ENCODE results near the gene CPEB4.

DNA sequence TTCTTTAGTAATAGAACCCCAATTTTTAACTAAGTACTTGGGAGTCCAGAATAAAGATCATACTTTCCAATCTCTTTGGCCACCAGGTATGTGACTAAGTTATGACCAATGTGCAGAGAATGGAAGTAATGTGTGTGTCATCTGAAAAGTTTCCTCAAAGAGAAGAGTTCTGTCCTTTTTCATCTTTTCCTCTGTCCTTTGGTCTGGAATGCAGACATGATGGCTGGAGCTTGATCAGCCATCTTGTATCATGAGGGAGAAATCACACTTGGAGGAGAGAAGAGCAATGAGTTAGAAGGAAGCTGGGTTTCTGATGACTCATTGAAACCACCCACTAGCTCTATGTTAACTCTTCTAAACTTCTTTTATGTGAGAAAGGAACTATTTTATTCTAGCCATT is 5.5 kb upstream of the CPEB4 start:
- TF ChIP-seq, protein P1, sequence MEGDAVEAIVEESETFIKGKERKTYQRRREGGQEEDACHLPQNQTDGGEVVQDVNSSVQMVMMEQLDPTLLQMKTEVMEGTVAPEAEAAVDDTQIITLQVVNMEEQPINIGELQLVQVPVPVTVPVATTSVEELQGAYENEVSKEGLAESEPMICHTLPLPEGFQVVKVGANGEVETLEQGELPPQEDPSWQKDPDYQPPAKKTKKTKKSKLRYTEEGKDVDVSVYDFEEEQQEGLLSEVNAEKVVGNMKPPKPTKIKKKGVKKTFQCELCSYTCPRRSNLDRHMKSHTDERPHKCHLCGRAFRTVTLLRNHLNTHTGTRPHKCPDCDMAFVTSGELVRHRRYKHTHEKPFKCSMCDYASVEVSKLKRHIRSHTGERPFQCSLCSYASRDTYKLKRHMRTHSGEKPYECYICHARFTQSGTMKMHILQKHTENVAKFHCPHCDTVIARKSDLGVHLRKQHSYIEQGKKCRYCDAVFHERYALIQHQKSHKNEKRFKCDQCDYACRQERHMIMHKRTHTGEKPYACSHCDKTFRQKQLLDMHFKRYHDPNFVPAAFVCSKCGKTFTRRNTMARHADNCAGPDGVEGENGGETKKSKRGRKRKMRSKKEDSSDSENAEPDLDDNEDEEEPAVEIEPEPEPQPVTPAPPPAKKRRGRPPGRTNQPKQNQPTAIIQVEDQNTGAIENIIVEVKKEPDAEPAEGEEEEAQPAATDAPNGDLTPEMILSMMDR (IDR thresholded peaks at IDR 0.05; ENCODE audit: insufficient read depth, low read length, poor library complexity, severe bottlenecking): no peak
- no peak for TF ChIP-seq EZH2phosphoT487 (conservative IDR thresholded peaks at IDR 0.05; ENCODE audit: low read length)

All from SU-DHL-6 (cell line).